ENCODE measurements around the gene CEACAM1.
"Not testable (repeated sequence)": the region's sequence is repeated elsewhere in the genome, so short reads cannot be mapped to it uniquely, and the experiment has no call there.

CEACAM1 gene

DNA sequence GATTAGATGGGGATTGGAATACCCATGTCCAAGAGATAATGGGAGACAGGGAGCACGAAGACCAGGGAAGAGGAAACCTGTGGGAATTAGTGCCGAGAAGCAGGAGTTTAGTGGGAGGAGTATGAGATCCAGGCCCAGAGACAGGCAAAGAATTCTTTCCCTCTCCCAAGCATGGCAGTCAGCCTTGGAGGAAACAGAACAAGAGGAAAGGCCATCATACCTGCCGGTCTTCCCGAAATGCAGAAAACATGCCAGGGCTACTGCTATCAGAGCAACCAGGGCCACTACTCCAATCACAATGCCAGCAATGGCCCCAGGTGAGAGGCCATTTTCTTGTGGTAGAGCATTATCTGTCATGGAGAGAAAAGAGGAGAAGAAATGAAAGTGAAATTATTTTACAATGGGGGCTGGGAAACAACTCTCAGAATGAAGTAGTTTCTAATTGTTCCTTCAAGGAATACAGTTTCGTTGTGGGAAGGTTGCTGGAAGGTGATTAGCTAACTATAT is 16.1 kb downstream of the CEACAM1 start:
- no peak for DNase-seq (ENCODE audit: low read depth)

DNA sequence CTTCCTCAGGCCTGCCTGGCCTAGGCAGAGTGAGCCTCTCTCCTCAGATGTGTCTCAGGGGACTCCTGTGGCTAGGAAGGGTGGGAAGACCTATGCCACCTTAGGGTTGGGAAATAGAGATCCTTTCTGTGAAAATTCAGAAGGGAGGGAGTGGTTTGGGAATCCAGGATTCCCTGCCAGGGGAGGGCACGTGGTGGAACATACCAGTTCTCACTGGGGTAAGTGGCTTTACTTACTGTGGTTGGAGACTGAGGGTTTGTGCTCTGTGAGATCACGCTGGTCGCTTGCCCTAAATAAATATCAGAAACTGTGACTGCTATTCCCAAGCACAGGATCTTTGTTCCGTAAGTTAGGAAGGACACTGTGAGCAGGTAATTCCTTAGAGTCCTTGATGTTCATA is 16.9 kb downstream of the CEACAM1 start:
- no peak for DNase-seq (ENCODE audit: low read depth)

- no peak for DNase-seq (ENCODE audit: low read depth)
These were observed 19.3 kb downstream of the CEACAM1 start for GRCh38 chr19:42508892-42509444.

DNA sequence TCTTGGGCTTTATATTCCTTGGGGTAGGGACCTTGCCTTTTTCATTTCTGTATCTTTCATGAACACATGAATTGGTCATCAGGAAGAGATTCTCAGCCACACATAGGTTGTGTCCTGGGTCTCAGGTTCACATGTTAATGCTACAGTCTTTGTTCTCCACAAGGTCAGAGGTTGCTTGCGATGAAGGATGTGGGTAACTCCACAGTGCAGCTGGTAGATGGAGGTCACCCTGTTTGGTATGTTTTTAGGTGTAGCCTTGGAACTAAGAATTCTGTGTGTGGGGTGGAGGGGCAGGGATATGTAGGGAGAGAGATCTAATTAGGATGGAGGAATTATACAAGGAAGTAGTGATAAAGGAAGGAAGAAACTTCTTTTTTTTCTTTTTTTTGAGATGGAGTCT is 23.2 kb downstream of the CEACAM1 start:
- DNase-seq (ENCODE audit: low read depth): no peak

- DNase-seq (ENCODE audit: low read depth): no peak
These were observed 26.5 kb downstream of the CEACAM1 start for GRCh38 chr19:42501733-42502132.

DNA sequence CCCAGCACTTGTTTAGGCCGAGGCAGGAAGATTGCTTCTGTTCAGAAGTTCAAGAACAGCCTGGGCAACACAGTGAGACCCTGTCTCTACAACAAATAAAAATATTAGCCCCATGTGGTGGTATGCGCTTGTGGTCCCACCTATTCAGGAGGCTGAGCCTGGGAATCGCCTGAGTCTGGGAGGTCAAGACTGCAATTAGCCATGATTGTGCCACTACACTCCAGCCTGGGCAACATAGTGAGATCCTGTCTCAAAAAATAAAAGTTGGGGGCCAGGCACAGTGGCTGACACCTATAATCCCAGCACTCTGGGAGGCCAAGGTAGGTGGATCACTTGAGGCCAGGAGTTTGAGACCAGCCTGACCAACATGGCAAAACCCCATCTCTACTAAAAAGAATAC is 27.0 kb downstream of the CEACAM1 start:
- DNase-seq (ENCODE audit: low read depth): not testable (repeated sequence)

- no peak for DNase-seq (ENCODE audit: low read depth)
These were observed 30.0 kb downstream of the CEACAM1 start for GRCh38 chr19:42498169-42498757.

DNA sequence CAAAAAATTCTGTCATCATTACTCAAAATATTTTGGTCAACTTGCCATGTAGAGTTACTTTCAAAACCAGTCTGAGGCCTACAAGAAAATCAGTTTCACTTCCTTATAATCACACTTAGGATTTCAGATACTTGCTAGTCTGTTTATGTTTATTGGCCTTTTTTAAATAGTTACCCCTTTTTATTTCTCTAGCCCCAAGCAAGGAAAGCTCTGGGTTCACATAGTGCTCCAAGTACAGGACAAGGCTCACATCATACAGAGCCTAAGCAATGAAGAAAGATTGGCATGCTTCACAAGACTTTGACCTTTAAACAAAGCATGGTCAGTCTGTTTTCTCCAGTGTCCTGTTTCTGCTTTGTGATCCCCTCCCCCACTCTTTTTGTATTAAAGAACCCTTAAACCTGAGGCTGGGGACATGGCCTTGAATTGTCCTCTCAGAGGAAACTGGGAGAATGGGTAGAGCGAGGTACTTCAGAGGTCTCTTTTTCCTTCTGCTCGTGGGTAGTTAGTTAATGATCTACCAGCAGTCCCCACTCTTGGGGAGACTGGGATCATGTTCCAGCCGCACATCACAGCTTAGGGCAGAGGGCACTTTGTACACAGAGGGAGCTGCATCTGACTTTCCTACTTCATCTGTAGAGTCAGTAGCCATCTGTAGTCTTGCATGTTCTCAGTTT is 30.7 kb downstream of the CEACAM1 start:
- no peak for DNase-seq (ENCODE audit: low read depth)

- no peak for DNase-seq (ENCODE audit: low read depth)
These were observed 31.7 kb downstream of the CEACAM1 start for GRCh38 chr19:42496460-42497133.

GRCh38 chr19:42495663-42496062 is 32.6 kb downstream of the CEACAM1 start:
- DNase-seq (ENCODE audit: low read depth): no peak

- peak; percentile 38 for DNase-seq (ENCODE audit: low read depth)
These were observed 34.0 kb downstream of the CEACAM1 start for GRCh38 chr19:42494321-42494720.

- DNase-seq (ENCODE audit: low read depth): no peak
These were observed 39.3 kb downstream of the CEACAM1 start for GRCh38 chr19:42488783-42489521.

DNA sequence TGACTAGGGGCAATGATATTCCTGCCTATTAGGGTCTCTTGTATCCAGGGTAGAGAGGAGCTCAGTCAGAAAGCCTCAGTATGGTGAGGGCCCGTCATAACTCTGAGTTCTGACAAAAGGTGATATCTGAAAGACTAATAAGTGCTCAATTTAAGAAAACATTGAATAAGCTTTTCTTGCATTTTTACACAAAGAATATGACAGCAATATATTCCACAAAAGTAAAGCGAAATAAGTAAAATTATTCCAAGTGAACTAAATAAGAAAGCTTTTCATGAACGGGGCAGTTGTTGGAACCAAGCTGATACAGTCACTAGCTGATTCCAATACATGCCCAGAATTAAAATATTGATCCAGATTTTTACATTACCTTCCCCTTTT is 40.5 kb downstream of the CEACAM1 start:
- DNase-seq (ENCODE audit: low read depth): no peak

DNA sequence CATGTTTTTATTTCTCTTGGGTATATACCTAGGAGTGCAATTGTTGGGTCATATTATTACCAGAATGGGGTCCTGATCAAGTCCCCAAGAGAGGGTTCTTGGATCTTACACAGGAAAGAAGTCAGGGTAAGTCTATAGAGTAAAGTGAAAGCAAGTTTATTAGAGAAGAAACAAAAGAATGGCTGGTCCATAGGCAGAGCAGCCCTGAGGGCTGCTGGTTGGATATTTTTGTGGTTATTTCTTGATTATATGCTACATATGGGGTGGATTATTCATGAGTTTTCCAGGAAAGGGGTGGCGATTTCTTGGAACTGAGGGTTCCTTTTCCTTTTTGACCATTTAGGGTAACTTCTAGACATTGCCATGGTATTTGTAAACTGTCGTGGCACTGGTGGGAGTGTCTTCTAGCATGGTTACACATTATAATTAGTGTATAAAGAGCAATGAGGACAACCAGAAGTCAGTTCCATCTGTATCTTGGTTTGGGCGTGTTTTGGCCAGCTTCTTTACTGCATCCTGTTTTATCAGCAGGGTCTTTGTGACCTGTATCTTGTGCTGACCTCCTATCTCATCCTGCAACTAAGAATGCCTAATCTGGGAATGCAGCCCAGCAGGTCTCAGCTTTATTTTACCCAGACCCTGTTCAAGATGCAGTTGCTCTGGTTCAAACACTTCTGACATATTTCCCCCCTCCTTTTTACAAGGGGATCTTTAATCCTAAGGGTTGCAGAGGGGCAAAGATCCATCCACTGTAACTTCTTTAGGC is 41.1 kb downstream of the CEACAM1 start:
- DNase-seq (ENCODE audit: low read depth): no peak

DNA sequence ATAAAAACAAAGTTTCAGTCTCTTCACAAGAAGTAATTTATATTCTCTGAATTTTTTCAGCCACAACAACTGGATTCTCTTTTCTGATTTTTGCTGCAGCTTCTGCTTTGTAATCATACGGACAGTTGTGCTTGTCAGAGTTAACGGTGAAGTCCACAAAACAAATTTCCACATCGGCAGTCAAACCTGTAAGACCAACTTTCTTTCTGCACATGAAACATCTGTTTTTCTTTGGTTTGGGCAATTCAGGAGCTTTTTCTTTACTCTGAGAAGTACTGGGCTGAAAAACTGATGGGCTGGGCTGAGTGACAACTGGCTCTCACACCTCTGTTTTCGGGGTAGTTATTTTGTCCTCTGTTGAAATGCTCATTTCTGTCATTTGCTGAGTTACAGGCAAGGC is 43.2 kb downstream of the CEACAM1 start:
- DNase-seq (ENCODE audit: low read depth): not testable (repeated sequence)

GRCh38 chr19:42480335-42481095 is 47.8 kb downstream of the CEACAM1 start:
- peak; percentile 45 for DNase-seq (ENCODE audit: low read depth)

DNA sequence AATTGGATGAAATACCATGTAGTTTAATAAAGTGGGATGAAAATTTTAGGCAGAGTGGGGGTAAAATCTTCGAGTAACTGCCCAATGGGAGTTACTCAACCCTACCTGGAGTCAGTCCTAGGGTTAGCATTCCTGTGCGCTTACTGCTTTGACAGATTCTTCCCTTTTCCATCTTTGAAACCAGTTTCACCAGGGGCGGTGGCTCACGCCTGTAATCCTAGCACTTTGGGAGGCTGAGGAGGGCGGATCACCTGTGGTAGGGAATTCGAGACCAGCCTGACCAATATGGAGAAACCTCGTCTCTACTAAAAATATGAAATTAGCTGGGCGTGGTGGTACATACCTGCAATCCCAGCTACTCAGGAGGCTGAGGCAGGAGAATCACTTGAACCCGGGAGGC is 48.5 kb downstream of the CEACAM1 start:
- DNase-seq (ENCODE audit: low read depth): no peak

DNA sequence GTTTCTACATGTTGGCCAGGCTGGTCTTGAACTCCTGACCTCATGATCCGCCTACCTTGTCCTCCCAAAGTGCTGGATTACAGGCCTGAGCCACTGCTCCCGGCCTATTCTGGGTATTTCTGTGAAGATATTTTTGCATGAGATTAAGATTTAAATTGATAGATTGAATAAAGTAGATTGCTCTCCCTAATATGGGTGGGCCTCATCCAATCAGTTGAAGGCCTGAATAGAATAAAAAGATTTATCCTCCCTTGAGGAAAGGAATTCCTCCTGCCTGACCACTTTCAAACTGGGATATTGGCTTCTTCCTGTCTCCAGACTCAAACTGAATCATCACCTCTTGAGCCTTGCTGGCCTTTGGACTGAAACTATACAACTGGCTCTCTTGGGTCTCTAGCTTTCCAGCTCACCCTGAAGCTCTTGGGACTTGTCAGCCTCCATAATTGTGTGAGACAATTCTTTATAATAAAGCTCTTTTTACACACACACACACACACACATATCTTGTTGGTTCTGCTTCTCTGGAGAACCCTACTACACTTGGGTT is 49.4 kb downstream of the CEACAM1 start:
- no peak for DNase-seq (ENCODE audit: low read depth)

- DNase-seq (ENCODE audit: low read depth): no peak
These were observed 50.3 kb downstream of the CEACAM1 start for GRCh38 chr19:42477933-42478332.

- DNase-seq (ENCODE audit: low read depth): no peak
These were observed 51.2 kb downstream of the CEACAM1 start for GRCh38 chr19:42477117-42477516.

Measured in fibroblast of gingiva (primary cell).